HUES6 (cell line): Measurements from ENCODE around the gene TXNL1.
A peak's percentile ranks its signal among the peaks of the same experiment; 100 is the strongest.

Experiments
- H3K27ac ChIP-seq: 2 replicates; pipeline ENCODE4 v1.7.0; 2013; ENCODE audit warnings: low read depth, mild to moderate bottlenecking, low read length, inconsistent platforms
- H3K27me3 ChIP-seq: 2 replicates; pipeline ENCODE4 v1.6.1; 2013; ENCODE audit warnings: low read length; ENCODE audit not compliant: control insufficient read depth, insufficient read depth
- H3K36me3 ChIP-seq: 2 replicates; pipeline ENCODE4 v1.6.1; 2013; ENCODE audit warnings: low read length; ENCODE audit not compliant: control insufficient read depth, insufficient read depth
- H3K4me1 ChIP-seq: 2 replicates; pipeline ENCODE4 v1.6.1; 2013; ENCODE audit warnings: low read length; ENCODE audit not compliant: control insufficient read depth, insufficient read depth
- H3K4me3 ChIP-seq: 2 replicates; pipeline ENCODE4 v1.5.1; 2013; ENCODE audit warnings: low read depth, low read length
- H3K9ac ChIP-seq: one replicate; pipeline ENCODE4 v1.6.1; 2013; ENCODE audit warnings: mild to moderate bottlenecking, low read length
- H3K9me3 ChIP-seq: 2 replicates; pipeline ENCODE4 v1.6.1; 2013; ENCODE audit warnings: low read depth, low read length; ENCODE audit not compliant: control insufficient read depth, insufficient read depth

The TXNL1 gene

GRCh38 chr18:56641714-56642337 lies 3.4 kb upstream of the TXNL1 start:
- Histone ChIP-seq H3K9ac (no peak overlapping the region), H3K4me1 (peaks cover 6% of the 10 kb centered on the region; the same call in 1 of the 2 replicates), H3K9me3 (no peaks in the 10 kb centered on the region), H3K36me3 (no peaks in the 10 kb centered on the region; the same call in 1 of the 2 replicates), H3K27me3 (no peaks in the 10 kb centered on the region), H3K27ac (no peak overlapping the region), H3K4me3 (no peak overlapping the region)

GRCh38 chr18:56639571-56639970 lies 1.2 kb upstream of the TXNL1 start:
- Histone ChIP-seq H3K27ac (no peak overlapping the region; the same call in 1 of the 2 replicates), H3K9ac (no peak overlapping the region), H3K9me3 (no peaks in the 10 kb centered on the region), H3K4me3 (peak overlapping the region; percentile 99; the same call in 1 of the 2 replicates), H3K27me3 (no peaks in the 10 kb centered on the region), H3K36me3 (peaks cover 11% of the 10 kb centered on the region), H3K4me1 (peaks cover 6% of the 10 kb centered on the region; the same call in 1 of the 2 replicates)

- Histone ChIP-seq H3K27ac (peak overlapping the region; percentile 85), H3K9ac (peak overlapping the region; percentile 67), H3K4me1 (peaks cover 6% of the 10 kb centered on the region; the same call in 1 of the 2 replicates)
Observed at GRCh38 chr18:56639104-56639381, 651 bp upstream of the TXNL1 start.

GRCh38 chr18:56637711-56638231 lies 621 bp downstream of the TXNL1 start:
- peaks cover 22% of the 10 kb centered on the region for H3K36me3 ChIP-seq
- H3K4me1 ChIP-seq, result peaks cover 6% of the 10 kb centered on the region; the same call in 1 of the 2 replicates
- H3K9me3 ChIP-seq, result no peaks in the 10 kb centered on the region
- peak overlapping the region; percentile 98 for H3K9ac ChIP-seq
- peak overlapping the region; percentile 99 for H3K4me3 ChIP-seq
- peak overlapping the region; percentile 98 for H3K27ac ChIP-seq
- no peaks in the 10 kb centered on the region for H3K27me3 ChIP-seq

More at GRCh38 chr18:56639104-56639381, 651 bp upstream of the TXNL1 start:
- Histone ChIP-seq H3K36me3 (peaks cover 16% of the 10 kb centered on the region), H3K9me3 (no peaks in the 10 kb centered on the region), H3K4me3 (peak overlapping the region; percentile 99), H3K27me3 (no peaks in the 10 kb centered on the region)

- Histone ChIP-seq H3K27ac (no peak overlapping the region), H3K4me3 (peak overlapping the region; percentile 99), H3K36me3 (peaks cover 28% of the 10 kb centered on the region), H3K4me1 (peaks cover 6% of the 10 kb centered on the region; the same call in 1 of the 2 replicates), H3K9ac (peak overlapping the region; percentile 98), H3K27me3 (no peaks in the 10 kb centered on the region), H3K9me3 (no peaks in the 10 kb centered on the region)
Observed at GRCh38 chr18:56637176-56637575, 1.2 kb downstream of the TXNL1 start.

- H3K36me3 ChIP-seq, result peaks cover 29% of the 10 kb centered on the region
- peaks cover 6% of the 10 kb centered on the region; the same call in 1 of the 2 replicates for H3K4me1 ChIP-seq
- no peak overlapping the region for H3K9ac ChIP-seq
- H3K9me3 ChIP-seq, result no peaks in the 10 kb centered on the region
- no peaks in the 10 kb centered on the region for H3K27me3 ChIP-seq
- H3K4me3 ChIP-seq, result no peak overlapping the region
- H3K27ac ChIP-seq, result no peak overlapping the region
Observed at GRCh38 chr18:56635007-56635406, 3.4 kb downstream of the TXNL1 start.

- peaks cover 29% of the 10 kb centered on the region for H3K36me3 ChIP-seq
Observed at GRCh38 chr18:56632070-56633022, 6.0 kb downstream of the TXNL1 start.

GRCh38 chr18:56627991-56628390 lies 10.4 kb downstream of the TXNL1 start:
- no peaks in the 10 kb centered on the region for H3K27me3 ChIP-seq
- H3K9ac ChIP-seq, result no peak overlapping the region
- no peak overlapping the region for H3K4me3 ChIP-seq
- no peaks in the 10 kb centered on the region for H3K4me1 ChIP-seq
- H3K27ac ChIP-seq, result no peak overlapping the region
- H3K9me3 ChIP-seq, result no peaks in the 10 kb centered on the region
- peaks cover 36% of the 10 kb centered on the region for H3K36me3 ChIP-seq

More at GRCh38 chr18:56632070-56633022, 6.0 kb downstream of the TXNL1 start:
- no peaks in the 10 kb centered on the region for H3K27me3 ChIP-seq
- H3K27ac ChIP-seq, result no peak overlapping the region
- no peaks in the 10 kb centered on the region for H3K4me1 ChIP-seq
- no peaks in the 10 kb centered on the region for H3K9me3 ChIP-seq
- H3K9ac ChIP-seq, result no peak overlapping the region
- H3K4me3 ChIP-seq, result no peak overlapping the region

- Histone ChIP-seq H3K4me1 (no peaks in the 10 kb centered on the region), H3K27me3 (no peaks in the 10 kb centered on the region), H3K4me3 (no peak overlapping the region), H3K9ac (no peak overlapping the region), H3K27ac (no peak overlapping the region), H3K9me3 (no peaks in the 10 kb centered on the region), H3K36me3 (peaks cover 81% of the 10 kb centered on the region)
Observed at GRCh38 chr18:56615738-56616520, 22.5 kb downstream of the TXNL1 start.

GRCh38 chr18:56606618-56607017 lies 31.8 kb downstream of the TXNL1 start:
- Histone ChIP-seq H3K36me3 (peaks cover 76% of the 10 kb centered on the region), H3K9ac (no peak overlapping the region), H3K4me3 (no peak overlapping the region), H3K27ac (no peak overlapping the region), H3K4me1 (no peaks in the 10 kb centered on the region), H3K27me3 (no peaks in the 10 kb centered on the region), H3K9me3 (no peaks in the 10 kb centered on the region)
